Osteoblast (primary cell): ENCODE measurements around the gene EHF. TPM values are rescaled to one million over a fixed set of nuclear protein-coding genes. Genes with fewer than 3 reads are reported as not detected.

Source experiments
- DNase-seq: peaks from one replicate; pipeline ENCODE4 v3.0.0; 2011; ENCODE audit warnings: low spot score, mixed read lengths; ENCODE audit not compliant: insufficient read length; ENCODE audit errors: missing footprints
- H2AFZ ChIP-seq: 2 replicates; pipeline ENCODE4 v1.6.0; 2011; ENCODE audit warnings: mild to moderate bottlenecking, low read length
- H3K27ac ChIP-seq: 2 replicates; pipeline ENCODE4 v1.5.1; 2011; ENCODE audit warnings: mild to moderate bottlenecking, low read depth, low read length, moderate library complexity
- H3K27me3 ChIP-seq: 2 replicates; pipeline ENCODE4 v1.6.0; 2012; ENCODE audit warnings: mild to moderate bottlenecking, control low read depth, inconsistent platforms, low read length, moderate library complexity; ENCODE audit not compliant: insufficient read depth
- H3K36me3 ChIP-seq: 2 replicates; pipeline ENCODE4 v1.5.1; 2011; ENCODE audit warnings: mild to moderate bottlenecking, low read length, control low read depth, moderate library complexity; ENCODE audit not compliant: insufficient read depth
- H3K4me1 ChIP-seq: 2 replicates; pipeline ENCODE4 v1.5.1; 2011; ENCODE audit warnings: mild to moderate bottlenecking, low read length, control low read depth, moderate library complexity; ENCODE audit not compliant: insufficient read depth
- H3K4me2 ChIP-seq: 2 replicates; pipeline ENCODE4 v1.6.0; 2011; ENCODE audit warnings: mild to moderate bottlenecking, low read length; ENCODE audit not compliant: insufficient read depth
- H3K4me3 ChIP-seq: fragments of 200-600 bp; sonication (generic); 3 replicates; pipeline ENCODE4 v1.5.1; 2012; ENCODE audit warnings: mild to moderate bottlenecking, low read length, inconsistent platforms; ENCODE audit not compliant: insufficient read depth
- H3K79me2 ChIP-seq: 2 replicates; pipeline ENCODE4 v1.6.0; 2012; ENCODE audit warnings: mild to moderate bottlenecking, low read length, control low read depth, inconsistent platforms; ENCODE audit not compliant: insufficient read depth
- H3K9me3 ChIP-seq: 2 replicates; pipeline ENCODE4 v1.5.1; 2011; ENCODE audit warnings: low read depth, low read length, control low read depth
- H4K20me1 ChIP-seq: 2 replicates; pipeline ENCODE4 v1.6.0; 2012; ENCODE audit warnings: mild to moderate bottlenecking, low read length, control low read depth; ENCODE audit not compliant: insufficient read depth
- CTCF ChIP-seq: IDR thresholded peaks from 2 replicates; pipeline ENCODE4 v1.5.1; 2011; ENCODE audit warnings: mild to moderate bottlenecking, low read depth, low read length, moderate library complexity; ENCODE audit errors: extremely low read depth
- total RNA-seq: library from RNA; depleted of rRNA; stranded (reverse); fragments of >200 nt; gene quantifications from 2 replicates; pipeline ENCODE4 v1.2.3, GENCODE V29; 2012

The EHF gene
- total RNA-seq, 1 donor = not detected

DNA sequence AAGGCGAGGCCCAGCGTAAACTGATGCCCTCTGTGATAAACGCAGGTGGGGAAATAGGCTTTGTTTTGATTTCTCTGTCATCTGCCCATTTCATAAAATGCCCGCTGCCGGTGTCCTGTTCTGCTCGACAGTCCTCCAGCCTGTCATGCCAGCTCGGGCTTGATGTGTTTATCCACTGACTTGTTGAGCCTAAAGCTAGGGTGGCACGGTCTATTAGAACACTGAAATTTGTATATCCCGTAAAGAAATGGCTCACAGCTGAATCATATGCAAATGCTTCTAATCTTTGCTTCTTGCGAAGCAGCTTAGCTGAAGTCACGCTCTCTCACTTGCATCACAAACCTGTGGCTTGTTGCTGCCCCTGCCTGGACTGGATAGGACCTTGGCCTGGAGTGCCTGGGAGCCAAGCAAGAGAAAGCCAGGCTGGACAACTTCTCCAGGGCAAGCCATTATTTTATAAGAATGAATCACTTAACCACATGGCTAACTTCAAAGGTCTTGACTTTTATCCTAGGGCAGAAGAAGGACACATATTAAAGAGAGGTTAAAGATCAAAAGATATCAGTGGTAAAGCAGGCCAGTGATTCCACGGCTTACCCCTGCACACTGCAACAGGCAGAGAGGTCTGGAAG, 33.1 kb downstream of the EHF start:
- H3K4me2 ChIP-seq = peak overlapping the region; percentile 29
- DNase-seq = peak; percentile 86
- peak overlapping the region; percentile 80 for H3K27ac ChIP-seq
- H4K20me1 ChIP-seq = no peaks in the 10 kb centered on the region
- no peaks in the 10 kb centered on the region for H3K9me3 ChIP-seq
- H3K36me3 ChIP-seq = no peaks in the 10 kb centered on the region
- no peaks in the 10 kb centered on the region for H3K79me2 ChIP-seq
- peak overlapping the region; percentile 60 for H2AFZ ChIP-seq
- H3K4me1 ChIP-seq = peaks cover 43% of the 10 kb centered on the region
- TF ChIP-seq CTCF = peak; percentile 41
- H3K4me3 ChIP-seq = peak overlapping the region; percentile 19
- no peaks in the 10 kb centered on the region for H3K27me3 ChIP-seq

DNA sequence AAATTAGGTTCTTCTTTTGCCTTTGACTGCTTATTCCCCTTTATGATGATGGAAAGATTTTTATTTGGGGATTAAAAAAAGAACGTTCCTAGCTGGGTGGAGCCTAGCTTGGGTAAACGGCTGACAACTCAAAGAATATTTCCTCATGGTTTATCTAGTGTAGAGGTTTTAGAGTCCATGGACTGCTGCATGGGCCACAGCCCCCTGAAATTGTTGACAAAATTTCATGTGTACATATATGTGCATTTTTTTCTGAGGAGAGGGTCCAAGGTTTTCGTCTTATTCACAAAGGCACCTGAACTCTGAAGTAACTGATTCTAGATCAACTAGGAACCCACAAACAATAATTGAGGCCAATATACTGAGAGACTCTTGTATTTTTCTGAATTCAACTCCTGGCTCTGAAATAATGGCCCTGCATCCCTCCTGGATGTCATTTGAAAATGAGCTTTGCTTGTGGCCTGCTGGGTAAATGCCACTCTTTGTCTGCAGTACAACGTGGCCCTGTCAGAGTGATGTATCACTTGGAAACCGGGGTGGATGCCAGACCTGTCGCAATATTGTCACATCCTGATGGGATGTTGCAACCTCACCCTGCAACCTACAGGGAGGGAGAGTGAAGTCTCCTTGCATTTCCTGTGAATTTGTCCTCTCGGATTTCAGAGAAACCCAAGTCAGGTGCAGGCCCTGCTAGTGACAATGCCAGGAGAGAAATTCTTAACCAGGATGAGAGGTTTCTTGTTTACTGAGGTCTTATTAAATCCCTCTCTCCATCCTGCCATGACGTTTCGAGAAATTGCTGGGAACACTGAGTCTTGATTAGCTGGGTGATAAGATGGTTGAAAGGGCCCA, 33.8 kb downstream of the EHF start:
- H3K4me2 ChIP-seq = peak overlapping the region; percentile 29
- H4K20me1 ChIP-seq = no peaks in the 10 kb centered on the region
- peaks cover 43% of the 10 kb centered on the region for H3K4me1 ChIP-seq
- peak overlapping the region; percentile 44 for H2AFZ ChIP-seq
- no peaks in the 10 kb centered on the region for H3K27me3 ChIP-seq
- H3K36me3 ChIP-seq = no peaks in the 10 kb centered on the region
- no peaks in the 10 kb centered on the region for H3K79me2 ChIP-seq
- H3K9me3 ChIP-seq = no peaks in the 10 kb centered on the region
- no peak for DNase-seq
- TF ChIP-seq CTCF = no peak
- H3K27ac ChIP-seq = peak overlapping the region; percentile 80
- H3K4me3 ChIP-seq = no peak overlapping the region

DNA sequence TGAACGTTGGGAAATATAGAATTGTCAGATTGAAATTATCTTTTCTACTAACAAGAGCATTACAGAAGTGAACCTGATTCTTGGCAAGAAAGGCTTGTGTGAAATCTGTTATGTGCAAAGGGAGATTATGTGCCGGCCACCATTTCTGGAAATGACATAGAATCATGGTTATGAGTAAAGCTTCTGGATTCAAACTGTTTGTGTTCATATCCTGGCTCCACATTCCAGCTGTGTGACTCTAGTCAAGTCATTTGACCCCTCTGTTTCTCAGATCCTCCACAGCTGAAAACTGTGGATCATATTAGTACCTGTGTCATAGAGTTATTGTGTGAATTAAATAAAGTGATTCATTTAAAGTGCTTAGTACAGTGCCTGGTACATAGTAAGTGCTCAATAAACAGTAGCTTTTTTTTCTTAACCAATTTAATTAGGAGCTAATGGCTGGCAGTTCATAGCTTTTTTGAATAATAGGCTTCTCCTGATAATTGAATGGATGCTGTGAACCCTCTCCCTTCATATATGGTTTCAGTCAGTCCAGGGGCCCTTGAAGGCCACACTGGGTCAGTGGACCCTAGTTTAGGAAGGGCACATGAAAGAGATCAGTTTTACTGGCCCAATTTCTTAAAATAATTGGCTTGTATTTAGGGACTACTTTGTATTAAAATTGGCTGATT, 34.6 kb downstream of the EHF start:
- no peak for TF ChIP-seq CTCF
- H3K27ac ChIP-seq = peak overlapping the region; percentile 80
- H3K79me2 ChIP-seq = no peaks in the 10 kb centered on the region
- H4K20me1 ChIP-seq = no peaks in the 10 kb centered on the region
- peak overlapping the region; percentile 29 for H3K4me2 ChIP-seq
- H3K27me3 ChIP-seq = no peaks in the 10 kb centered on the region
- H3K36me3 ChIP-seq = no peaks in the 10 kb centered on the region
- DNase-seq = no peak
- no peak overlapping the region for H3K4me3 ChIP-seq
- H3K9me3 ChIP-seq = no peaks in the 10 kb centered on the region
- peaks cover 40% of the 10 kb centered on the region for H3K4me1 ChIP-seq
- peak overlapping the region; percentile 44 for H2AFZ ChIP-seq
